NCI-H526 (cell line): ENCODE results near the gene KCNK3.

ENCODE experiments used
- DNase-seq, 2 experiments: peaks; one replicate each; lab custom pipeline; 2025; lab: John Stamatoyannopoulos, UW

KCNK3 gene

DNA sequence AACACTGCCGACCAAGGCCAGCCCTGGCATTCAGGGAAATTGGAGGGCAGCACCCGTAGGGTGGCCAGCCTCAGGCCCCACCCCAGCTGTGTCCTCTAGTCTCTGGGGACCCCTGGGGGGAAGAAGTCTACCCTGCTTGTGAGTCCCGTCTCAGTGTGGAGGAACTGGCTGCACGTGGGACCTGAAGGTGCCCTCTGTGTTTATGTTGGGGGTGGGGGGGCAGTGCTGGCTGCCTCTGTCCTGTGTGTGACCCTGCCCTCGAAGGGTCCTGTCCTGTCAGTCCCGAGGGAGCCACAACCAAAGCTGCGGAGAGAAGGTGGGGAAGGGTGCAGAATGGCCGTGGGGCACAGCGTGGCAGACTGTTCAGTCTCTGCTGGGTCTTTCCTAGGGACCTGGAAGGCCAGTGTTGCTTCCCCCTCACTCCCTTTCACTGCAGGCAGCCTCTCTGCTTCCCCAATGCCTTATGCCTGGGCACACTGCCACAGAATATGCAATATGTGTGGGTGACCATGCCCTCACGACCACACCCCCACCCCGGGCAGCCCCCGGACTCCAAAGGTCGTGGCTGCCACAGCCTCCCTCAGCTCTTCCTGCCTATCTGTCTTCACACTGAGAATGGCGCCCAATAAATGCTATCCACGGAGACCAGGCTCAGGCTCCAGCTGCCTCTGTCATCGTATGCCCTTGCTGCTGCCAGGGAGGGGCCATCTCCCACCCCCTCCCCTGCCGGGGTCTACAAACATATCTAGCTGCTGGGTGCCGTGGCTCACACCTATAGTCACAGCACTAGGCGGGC, 38.2 kb downstream of the KCNK3 start:
- DNase-seq, result no peak

DNA sequence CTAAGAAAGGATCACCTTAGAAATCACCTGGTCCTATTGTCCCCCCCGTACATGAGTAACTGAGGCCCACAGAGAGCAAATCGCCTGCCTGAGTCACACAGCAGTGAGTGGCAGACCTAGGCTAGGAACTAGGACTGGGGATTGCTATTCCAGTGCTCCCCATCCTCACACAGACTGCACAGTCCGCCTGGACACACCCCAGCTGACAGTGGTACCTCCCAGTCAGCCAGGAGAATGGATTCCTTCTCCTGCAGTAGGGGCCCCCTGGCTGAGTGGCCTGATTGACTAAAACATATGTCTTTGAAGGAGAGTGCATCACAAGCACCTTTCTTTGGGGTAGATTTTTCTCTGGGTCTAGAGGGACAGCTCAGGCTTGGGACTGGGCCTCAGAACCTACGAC, 39.2 kb downstream of the KCNK3 start:
- DNase-seq, result no peak

DNA sequence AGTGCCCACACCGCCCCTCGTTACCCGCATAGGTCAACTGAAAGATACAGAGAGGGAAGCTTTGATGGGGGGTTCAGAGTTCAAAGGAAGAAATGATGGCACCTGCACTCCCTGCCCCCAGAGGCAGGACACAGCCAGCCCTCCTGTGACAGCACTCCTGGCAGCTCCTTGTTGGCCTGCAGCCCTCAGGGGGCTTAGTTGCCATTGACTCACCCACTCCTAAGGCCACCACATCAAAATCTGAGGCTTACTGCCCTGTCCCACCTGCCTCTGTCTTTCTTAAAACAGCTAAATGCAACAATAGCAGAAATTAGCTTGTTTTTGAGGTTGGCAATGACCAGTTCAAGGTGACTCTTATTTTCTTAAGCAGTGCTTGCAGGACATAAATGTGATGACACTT, 39.9 kb downstream of the KCNK3 start:
- DNase-seq, result no peak

DNA sequence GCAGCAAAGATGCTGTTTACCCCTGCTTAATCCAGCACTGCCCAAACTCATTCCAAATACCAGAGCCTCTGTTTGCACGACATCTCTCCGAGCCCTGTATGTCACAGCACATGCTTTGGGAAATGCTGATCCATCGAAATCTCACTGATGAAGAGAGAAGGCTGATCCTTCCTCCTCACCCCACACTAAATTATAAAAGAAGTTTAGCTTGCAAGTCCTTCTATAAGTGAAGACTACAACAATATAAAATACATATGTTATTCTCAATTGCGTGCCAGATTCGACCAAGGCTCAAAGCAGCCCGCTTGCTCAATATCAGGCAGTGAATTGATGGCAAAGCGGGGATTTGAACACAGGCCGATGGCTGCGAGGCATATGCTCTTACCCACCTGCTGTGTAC, 40.9 kb downstream of the KCNK3 start:
- no peak for DNase-seq

DNA sequence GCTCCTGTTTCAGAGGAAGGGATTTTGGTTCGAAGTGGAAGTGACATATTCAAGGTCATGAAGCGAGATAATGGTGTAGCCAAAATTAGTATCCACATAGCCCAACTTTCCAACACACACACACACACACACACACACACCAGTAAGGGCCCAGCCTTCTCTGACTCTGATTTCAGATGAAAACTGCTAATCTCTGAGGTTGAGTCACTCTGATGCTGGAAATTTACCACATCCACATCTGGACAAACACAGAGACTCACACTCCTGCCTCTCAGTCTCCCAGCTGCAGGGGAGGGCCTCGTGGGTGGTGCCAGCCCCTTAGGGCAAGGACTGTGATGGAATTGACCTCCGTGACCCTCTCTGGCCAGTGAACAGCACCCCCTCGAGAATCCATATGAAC, 42.6 kb downstream of the KCNK3 start:
- DNase-seq, result no peak

DNA sequence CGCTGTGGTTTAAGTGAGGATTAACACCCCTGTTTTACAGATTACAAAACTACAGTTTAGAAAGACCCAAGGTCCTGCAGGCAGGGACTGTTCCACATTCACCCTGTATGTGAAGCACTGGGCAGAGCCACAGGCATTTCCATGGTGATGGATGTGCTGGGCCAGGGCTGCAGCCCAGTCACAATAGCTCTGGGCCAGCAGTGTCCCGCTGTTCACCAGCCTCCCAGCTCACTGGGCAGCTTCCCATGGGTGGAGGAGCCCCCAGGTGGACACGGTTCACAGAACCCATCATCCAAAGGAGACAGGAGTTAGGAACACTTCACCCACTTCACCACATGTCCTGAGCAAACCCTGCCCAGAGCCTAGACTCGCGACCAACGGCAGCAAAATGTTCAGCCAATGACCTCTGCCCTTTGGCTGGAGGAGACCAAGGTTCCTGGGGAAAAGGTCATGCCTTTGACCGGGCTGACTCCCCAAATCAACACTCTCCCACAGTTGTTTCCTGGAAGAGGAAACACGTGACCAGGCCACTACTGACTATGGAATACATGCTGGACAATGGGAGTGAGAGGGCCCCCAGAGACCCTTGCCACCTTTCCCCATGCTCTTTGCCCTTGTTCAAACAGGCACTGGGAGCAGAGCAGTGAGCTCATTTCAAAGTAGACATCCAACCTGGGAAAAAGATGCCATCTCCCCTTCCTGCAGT, 43.5 kb downstream of the KCNK3 start:
- no peak for DNase-seq

DNA sequence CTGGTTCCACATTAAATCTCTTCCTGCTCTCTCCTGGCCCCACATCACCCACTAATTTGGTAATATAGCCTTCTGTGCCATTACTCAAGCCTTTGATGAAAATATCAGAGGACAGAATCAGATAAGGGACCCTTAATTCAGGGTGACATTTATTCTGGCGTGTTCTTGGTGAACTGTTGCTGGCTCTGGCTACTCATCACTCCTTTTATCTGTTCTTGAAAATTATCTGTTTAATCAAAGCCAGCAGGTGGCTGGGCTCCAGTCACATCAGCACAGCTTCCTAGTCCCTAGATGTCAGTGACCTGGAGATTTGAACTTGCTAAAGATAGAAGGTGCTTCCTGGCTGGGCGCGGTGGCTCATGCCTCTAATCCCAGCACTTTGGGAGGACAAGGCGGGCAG, 44.7 kb downstream of the KCNK3 start:
- DNase-seq, result no peak

DNA sequence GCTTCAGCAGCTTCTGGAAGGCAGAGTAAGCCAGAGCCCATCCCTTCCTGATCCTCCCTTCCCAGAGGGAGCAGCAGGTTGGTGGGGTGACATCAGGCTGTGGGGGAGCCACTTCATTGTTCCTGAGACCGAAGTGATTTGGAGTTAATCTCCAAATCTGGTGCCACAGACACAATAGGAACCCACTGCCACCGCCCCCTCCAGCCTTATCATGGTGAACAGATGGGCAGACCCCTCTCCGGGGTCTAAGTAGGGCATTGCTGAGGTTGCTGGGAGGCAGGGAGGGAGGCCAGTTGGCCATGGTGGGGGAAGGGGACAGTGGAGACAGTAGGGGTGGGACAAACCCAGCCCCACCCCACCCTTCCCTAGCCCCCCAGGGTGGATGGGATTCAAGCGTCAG, 46.0 kb downstream of the KCNK3 start:
- DNase-seq, result no peak

DNA sequence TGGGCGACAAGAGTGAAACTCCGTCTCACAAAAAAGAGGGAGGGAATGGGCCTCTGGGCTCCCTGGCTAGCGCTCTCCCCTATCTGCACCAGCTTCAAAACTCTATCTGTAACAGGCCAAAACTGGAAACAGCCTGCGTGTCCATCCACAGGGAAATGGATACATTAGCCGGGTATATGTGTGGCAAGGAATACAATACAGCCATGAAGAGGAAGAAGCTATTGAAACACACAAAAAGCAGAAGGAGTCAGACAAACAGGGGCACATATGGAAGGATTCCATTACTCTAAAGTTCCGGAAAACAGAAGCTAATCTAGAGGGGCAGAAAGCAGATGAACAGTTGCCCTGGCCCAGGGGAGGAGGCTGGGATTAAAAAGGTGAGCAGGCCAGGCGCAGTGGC, 47.0 kb downstream of the KCNK3 start:
- no peak for DNase-seq

DNA sequence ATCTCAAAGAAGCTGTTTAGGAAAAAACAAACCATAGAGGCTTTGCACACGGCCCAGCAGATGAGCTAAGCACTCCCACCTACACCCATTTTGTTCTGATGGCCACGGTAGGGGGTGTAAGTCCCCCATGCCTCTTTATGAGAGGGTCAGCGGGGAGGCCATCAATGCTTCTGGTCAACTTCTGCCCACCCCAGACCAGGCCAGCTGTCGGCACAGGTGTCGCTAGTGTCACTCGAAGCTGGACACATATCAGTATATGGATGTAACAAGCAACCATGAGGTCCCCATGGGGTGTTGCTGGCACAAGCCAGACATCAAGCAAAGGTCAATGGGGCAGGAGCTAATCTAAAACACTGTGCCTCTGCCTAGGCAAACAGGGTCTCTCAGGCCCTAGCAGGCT, 47.8 kb downstream of the KCNK3 start:
- no peak for DNase-seq

DNA sequence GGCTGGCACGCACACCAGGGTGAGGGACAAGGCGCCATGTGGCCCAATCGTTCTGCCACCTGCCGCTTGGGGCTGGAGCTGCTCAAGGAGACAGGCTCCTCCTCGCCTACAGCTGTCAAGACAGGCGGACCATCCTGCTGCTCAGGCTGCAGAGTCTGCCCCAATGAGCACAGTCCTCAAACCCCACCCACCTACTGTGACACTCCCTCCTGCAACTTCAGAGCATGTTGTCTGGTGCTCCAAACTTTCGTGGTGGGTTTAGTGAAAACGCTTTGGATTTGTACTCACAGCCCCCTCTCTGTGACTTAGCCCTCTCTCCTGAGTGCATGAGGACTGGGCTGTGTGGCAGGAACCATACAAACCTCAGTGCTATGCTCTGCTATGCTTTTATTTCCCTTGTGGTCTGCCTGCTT, 48.4 kb downstream of the KCNK3 start:
- DNase-seq, result no peak

DNA sequence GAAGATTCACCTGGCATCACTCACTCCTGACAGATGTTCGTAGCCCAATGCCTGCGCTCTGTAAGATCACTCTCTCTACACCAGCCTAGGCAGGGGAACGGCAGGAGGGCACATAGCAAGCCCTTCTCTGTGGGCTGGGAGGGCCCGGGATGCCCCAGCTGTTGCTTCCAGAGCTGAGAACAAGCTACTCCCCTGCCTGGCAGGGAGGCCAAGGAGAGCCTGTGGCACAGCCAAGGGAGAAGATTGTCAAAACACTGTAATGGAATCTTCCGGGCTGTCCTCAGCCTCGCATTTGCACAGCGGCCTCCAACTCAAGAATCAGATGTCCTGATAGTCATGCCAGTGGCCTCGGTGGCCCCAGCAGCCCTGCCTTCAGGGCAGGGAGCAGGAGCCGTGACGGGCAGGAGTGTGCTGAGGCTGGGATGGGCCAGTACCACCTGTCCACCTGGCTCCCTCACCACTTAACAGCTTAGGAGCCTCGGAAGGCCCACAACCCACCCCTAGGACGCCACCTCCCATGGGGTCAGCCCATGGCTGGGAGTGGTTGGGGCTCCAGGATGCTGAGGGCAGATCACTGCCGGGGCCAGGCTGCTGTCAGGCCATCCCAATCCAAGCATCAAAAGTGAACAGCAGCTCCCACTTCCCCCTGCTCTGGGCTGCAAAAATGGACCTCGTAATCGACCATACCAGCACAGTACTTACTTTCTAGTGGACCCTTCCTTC, 49.7 kb downstream of the KCNK3 start:
- DNase-seq, result no peak

DNA sequence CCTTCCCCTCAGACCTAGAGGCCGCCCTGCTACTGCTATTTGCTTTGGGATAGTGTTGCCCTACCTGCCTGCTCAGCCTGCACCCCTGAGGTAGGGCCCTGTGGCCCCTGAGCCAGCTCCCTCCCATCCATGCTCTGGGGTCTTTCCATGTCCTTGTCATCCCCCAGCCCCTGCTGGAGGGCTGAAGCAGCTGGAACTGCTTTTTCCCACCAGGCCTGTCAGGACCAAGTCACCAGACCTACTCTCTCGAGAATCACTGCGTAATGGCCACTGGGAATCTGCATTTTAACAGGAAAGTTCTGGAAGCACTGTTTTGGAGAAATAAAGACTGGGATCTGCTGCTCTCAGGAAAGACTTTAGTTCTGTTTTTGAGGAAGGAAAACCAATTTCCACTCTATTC, 51.3 kb downstream of the KCNK3 start:
- DNase-seq, result no peak

DNA sequence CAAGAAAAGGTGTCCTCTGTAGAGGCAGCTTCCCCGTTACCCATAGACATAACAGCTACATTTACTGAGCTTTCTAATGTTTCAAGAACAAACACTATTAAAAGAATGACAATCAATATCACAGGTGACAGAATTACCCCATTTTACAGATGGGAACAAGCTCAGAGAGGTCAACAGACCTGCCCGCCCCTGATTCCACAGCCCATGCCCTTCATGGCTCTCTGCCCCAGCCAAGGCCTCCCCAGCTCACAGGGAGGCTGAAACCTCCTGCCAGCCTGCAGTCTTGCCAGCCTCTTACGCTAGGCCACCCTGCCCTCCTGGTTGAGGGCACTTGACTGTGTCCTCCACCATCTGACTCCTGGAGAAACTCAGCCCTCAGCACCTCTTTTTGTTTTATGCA, 52.4 kb downstream of the KCNK3 start:
- DNase-seq, result no peak

DNA sequence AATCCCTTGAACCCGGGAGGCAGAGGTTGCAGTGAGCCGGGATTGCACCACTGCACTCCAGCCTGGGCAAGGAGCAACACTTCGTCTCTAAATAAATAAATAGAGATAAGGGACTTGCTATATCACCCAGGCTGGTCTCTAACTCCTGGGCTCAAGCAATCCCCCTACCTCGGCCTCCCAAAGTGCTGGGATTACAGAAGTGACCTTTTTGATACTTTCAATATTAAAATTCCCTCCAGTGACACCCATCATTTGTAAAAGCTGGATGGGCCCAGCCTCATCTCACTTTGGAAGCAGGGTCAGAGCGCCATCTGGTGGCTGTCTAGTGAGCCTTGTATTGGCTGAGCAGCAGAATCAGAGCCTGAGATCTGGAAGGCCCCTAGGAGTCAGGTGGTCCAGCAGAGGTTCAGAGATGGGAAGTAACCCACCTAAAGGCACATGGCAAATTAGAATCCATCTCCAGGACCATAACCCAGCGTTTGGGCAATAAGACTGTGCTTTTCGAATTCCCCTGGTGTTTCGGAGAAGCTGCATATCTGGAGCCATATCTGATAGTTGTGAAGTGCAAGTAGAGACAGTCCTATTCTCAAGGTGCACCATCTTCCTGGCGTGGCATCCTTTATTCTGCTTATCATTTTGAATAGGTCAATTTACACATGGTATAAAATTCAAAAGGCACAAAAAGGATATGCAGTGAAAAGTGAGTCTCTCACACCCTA, 53.2 kb downstream of the KCNK3 start:
- DNase-seq, result peak; percentile 50 to 83

DNA sequence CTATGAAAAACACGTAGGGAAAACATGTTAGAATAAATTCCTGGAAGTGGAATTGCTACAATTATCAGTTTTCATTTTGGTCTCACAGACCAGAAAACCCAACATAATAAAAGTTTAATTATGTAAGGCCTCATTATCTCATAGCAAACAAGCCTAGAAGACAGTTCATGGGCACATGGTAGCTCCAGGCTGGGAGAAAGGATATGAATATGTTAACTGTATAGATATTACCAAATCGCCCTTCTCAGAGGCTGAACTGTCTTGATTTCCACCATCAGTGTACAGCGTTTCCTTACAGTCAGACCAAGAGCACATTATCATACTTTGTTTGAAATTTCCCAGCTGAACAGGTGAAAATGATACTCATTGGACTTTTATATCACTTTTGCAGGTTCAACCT, 54.4 kb downstream of the KCNK3 start:
- no peak for DNase-seq

DNA sequence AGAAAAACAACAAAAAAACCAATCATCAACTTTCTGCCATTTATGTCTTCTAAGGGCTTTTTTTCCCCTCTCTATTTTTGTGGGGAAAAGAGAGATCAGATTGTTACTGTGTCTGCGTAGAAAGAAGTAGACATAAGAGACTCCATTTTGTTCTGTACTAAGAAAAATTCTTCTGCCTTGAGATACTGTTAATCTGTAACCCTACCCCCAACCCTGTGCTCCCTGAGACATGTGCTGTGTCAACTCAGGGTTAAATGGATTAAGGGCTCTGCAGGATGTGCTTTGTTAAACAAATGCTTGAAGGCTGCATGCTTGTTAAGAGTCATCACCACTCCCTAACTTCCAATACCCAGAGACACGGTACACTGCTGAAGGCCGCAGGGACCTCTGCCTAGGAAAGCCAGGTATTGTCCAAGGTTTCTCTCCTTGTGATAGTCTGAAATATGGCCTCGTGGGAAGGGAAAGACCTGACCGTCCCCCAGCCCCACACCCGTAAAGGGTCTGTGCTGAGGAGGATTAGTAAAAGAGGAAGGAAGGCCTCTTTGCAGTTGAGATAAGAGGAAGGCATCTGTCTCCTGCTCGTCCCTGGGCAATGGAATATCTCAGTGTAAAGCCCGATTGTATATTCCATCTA, 57.4 kb downstream of the KCNK3 start:
- peak; percentile 76 to 85 for DNase-seq

DNA sequence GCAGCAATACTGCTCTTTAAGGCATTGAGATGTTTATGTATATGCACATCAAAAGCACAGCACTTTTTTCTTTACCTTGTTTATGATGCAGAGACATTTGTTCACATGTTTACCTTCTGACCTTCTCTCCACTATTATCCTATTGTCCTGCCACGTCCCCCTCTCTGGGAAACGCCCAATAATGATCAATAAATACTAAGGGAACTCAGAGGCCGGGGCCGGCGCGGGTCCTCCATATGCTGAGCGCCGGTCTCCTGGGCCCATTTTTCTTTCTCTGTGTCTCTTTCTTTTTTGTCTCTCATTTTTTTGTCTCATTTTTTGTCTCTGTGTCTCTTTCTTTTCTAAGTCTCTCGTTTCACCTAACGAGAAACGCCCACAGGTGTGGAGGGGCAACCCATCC, 57.9 kb downstream of the KCNK3 start:
- peak in 1 of 2 experiments; percentile 16 for DNase-seq

DNA sequence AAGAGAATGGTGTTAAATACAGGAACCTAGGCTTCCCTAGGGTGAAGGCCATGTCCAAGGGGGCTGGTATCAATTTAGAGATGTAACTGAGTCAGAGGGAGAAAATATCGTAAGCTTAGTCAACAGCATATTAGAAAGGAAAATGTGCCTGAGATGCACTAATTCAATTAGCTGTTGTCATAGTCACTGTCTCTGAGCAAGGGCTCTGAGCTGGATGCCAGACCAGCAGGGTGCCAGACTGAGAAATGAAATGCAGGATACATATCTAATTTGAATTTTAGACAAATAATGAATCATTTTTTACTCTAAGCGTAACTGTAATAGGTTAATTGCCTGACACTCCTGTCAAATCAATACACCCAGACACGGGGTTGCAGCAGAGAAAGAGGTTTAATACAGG, 60.1 kb downstream of the KCNK3 start:
- peak; percentile 7 to 38 for DNase-seq

DNA sequence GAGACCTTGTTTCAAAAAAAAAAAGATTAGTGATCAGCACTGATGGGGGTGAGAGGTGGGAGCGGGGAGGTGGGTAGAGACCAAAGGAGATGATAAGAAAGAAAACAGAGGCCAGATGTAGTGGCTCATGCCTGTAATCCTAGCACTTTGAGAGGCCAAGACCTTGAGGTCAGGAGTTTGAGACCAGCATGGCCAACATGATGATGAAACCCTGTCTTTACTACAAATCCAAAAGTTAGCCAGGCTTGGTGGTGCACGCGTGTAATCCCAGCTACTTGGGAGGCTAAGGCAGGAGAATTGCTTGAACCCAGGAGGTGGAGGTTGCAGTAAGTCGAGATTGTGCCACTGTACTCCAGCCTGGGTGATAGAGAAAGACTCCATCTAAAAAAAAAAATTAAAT, 62.0 kb downstream of the KCNK3 start:
- DNase-seq, result no peak

DNA sequence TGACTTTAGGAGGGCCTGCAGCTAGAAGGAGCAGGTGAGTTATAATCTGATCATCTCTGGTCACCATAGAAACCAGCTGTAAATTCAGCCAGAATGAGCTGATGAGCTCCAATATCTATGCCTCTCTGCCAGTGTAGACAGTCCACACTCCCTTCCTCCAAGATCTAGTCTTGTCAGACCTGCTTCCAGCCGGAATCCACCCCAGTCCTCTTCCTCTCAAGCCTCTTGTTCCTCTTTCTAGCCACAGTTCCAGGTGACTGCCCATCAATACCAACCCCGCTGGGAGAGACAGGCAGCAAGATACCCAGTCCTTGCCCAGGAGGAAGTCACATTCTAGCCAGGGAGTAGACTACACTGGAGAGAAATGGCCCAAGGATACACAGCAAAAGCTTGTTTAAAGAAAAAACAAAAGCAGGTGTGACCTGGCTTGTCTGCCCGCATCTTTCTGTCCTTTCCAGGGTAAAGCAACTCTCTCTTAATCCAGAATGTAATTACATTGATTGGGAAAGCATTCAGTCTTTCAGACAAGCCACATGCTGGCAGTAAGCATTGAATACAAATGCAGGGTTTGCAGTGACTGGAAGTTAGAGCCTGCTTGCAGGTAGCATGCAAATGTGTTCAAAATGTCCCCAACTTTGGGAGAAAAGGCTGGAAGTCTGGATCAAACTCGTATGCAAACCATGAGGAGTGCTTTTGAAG, 62.6 kb downstream of the KCNK3 start:
- peak in 1 of 2 experiments; percentile 18 for DNase-seq
